CD4-positive, alpha-beta T cell treated with Interleukin-2 at 100 ng/mL for 4 hours (primary cell): Measurements from ENCODE around the gene CPEB2.

ENCODE experiments used
- DNase-seq: peaks from one replicate; pipeline ENCODE4 v3.0.0-alpha.2; 2020; ENCODE audit warnings: low spot score

CPEB2 gene

DNA sequence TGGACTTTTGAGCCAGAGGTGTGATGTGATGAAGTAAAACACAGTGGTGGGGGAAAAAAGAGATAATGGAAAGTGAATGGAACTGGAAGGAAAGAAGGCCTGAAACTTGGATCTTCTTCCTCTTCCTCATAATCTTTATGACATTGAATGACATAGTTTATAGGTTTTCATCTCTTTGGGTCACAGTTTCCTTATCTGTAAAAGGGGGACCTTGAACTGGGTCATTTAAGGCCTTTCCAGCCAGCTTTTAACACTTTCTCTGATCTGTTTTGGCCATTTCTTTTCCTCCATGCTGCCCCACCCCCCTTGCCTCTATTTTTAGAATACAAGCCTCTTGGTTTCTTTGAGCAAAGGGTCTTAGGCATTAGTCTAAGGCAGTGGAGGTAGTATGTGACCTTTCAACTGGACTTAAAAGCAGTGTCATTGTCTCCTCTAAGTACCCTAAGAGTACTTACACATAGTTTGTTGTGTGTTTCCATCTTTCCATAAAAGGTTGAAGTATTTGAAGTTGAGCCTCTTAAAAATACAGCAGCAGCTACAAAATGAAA is 7.8 kb downstream of the CPEB2 start:
- no peak for DNase-seq

DNA sequence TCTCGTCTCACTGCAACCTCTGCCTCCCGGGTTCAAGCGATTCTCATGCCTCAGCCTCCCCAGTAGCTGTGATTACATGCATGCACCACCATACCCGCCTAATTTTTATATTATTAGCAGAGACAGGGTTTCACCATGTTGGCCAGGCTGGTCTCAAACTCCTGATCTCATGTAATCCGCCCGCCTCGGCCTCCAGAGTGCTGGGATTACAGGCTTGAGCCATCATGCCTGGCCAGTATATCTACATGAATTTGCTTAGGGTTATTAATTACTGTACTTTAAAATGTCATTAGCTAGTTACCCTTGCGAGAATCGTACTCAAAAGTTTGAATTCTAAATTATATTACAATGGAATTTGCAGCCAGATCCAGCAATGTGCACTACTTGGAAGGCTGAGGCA is 8.9 kb downstream of the CPEB2 start:
- DNase-seq: no peak

DNA sequence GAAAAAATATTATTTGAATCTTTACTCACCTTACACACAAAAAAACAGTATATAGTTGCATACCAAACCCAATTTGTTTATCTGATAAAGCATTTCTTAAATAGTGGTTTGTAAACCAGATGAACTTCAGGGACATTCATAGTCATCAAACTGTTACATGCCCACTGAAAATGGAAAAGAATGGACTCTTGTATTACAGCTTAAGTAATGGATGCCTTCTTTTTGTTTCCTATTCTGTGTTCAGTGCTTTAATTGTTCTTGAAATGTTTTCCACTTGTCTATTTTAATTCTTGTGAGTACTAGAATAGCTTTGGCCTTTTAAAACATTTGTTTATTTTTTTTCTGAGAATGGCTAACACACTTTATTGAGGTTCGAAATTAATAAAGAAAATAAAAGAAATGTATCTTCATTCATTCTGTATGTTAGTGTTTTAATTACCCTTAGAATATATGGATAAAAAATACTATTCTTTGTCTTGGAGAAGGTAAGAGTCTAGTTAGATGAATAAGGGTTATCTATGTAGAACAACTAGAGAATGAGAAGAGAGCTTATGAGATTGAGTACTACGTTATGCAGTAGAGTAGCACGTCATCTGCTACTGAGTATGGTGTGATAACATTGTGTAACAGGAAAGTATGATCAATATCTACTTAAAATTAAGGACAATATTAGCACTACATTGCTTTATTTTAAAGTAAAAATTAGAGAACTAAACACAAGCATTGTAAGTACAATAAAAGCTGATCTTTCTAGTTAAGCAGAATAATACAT is 9.9 kb downstream of the CPEB2 start:
- no peak for DNase-seq

DNA sequence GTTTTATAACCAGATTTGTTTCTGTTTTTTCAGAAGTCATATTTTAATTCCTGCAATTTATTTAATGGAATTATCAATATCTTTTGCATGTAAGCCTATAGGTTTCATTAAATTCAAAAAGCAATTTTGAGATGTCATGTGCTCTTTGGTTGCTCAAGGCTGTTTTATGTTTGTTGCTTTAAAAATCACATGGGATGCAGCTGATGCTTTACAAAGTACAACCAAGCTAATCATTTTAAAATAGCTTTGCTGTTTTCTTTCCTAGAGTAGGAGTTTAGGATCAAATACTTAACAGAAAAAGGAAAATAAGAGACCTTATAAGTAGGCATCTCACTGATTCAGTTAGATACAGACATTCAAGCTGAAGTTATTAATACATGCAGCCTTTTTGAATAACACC is 11.3 kb downstream of the CPEB2 start:
- DNase-seq: no peak

DNA sequence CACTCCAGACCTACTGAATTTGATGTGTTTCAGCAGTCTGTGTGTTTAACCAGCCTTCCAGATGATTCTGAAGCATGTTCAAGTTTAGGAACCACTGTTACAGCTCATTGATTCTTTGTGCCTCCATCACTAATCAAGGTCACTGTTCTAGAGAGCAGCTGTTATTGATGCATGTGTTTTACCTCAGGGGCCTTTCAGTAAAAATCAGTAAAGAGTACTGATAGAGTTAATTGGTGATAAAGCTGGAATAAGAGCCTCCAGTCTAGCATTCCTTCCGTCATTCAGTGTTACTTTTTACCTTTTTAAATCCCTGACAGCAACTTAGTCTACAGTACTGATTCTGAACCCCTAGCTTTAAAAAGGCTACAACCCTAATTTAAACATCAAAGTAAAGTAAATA is 12.9 kb downstream of the CPEB2 start:
- DNase-seq: no peak

DNA sequence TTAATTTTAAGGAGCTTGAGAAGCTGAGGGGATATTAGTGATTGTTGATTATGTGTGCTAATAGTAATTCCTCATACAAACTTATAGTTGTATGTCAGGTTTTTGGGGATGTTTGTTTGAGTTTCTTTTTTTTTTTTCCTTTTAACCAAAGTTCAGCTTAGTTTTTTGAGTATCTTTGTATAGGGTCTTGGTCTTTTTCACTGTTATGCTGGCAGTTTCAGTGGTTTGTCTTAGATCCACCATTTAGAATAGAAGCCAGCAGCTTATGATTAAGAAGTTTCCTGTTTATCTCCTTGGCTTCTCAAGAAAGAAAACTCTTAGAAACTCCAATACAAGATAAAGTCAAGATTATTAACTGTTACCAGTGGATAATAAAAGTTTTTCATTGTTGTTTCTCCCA is 16.1 kb downstream of the CPEB2 start:
- DNase-seq: no peak

DNA sequence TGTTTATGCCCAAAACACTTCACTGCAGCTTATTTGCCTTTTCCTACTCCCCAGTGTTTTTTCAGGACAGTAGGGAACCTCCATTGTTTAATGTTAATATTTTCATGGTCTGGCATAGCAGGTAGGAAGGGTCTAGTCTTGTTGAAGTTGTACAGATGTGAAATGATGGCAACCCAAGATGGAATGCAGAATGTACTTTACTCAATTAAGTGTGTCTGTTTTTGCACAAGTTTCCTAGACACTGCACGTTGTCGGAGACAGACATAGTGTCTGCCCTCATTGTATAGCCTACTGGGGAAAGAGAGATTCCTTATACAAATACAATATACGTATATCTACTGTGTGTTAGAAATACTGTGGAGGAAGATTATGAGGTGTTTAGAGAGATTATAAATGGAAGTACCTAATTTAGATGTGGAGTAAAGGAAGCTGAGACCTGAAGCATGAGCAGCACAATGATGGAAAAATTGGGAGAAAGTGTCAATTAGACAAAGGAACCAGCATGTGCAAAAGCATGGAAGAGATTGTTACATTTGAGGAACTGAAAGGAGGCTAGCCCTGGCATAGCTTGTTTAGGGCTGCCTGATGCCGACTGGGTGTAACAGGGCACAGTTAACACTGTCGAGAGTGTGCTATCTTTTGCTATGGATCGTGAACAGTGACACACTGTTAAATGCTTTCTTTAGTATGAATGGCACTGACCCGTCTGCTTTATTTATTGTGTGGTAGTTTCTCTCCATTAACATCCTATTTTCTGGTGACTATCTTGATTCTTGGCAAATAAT is 18.4 kb downstream of the CPEB2 start:
- DNase-seq: no peak

DNA sequence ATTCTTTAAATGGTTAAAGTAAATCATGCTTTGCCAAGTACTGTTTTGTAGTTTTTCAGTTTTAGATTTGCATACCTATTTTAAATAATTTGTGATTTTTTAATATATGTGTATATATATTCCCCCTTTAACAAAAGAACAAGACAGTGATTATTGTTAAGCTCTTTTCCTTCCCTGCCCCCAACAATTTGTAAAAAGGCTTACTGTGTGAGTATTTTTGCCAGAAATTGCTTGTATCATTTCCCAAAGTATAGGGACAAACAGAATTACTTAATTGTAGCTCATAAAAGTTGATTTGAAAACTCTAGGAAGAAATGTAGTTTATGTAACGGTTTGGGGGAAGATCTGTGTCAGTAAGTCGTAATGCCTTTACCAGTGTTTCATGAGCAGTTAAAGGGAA is 19.0 kb downstream of the CPEB2 start:
- DNase-seq: no peak

DNA sequence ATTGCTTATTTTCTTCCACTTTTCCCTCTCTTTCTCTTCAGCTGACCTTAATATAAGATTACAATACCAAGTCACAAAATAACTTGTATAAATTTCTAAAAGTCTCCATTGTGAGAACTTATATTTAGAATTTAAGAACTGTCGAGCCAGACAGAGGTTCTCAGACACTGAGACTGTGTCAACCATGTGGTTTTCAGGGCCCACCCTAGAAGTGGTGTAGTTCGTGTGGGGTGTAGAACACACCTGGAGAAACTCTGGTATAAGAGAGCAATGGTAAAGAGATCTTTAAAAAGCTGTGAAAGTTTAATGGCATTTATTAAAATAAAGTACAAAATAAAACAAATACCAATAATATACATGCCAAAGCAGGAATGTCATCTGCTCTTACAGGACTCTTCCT is 19.7 kb downstream of the CPEB2 start:
- DNase-seq: no peak

DNA sequence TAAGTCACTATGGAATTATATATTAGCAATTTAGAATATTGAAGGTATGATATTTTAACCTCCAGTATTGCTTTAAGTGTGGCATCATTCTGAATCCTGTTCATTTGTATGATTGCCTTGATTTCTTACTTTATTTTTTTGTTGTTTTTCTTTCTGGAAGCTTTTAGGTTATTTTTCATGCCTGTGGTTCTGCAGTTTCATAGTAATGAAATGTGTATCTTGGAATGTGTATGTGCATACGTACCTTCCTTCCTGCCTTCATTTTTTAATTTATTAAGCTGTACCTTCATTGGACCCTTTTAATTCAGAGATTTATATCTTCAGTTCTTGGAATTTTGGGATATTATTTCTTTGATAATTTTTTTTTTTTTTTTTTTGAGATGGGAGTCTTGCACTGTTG is 22.1 kb downstream of the CPEB2 start:
- DNase-seq: no peak

DNA sequence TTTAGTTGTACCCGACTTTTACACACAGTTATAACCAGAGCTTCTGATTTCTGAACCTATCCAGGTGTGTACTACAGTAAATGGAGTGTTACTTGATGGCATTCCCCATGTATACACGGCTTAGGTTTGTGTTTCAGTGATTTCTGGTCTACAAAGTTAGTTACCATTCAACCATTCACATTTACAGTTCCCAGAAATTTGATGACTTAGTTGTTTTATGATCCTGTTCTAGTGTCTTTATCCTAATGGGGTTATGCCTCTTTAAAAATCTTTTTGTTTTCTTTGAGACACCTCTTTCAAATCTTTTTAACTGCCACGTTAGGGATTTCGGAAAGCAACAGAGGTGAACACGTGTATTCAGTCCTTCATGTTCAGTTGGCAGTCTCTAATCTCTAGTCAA is 23.4 kb downstream of the CPEB2 start:
- no peak for DNase-seq

DNA sequence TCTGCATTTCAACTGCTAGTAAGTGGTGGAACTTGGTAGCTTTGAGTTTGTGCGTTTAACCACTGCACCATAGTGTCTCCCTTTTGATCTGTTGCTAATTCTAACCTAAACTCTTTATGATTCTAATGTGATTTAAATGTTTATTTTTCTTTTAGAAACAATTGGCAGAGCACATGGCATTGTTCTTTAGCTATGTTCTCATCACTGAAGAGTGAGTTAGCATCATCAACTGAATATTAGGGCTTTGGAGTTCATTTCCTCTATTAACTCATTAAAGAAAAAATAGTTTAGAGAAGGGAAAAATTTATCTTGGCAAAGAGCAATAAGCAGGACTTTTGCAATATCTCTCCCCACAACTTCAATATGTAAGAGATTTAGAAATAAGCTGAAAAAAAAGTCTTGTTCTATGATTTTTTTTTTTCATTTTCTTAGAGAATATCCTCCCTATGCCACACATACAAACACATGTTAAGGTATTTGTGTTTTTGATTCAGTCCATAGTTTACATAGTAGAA is 25.7 kb downstream of the CPEB2 start:
- no peak for DNase-seq

DNA sequence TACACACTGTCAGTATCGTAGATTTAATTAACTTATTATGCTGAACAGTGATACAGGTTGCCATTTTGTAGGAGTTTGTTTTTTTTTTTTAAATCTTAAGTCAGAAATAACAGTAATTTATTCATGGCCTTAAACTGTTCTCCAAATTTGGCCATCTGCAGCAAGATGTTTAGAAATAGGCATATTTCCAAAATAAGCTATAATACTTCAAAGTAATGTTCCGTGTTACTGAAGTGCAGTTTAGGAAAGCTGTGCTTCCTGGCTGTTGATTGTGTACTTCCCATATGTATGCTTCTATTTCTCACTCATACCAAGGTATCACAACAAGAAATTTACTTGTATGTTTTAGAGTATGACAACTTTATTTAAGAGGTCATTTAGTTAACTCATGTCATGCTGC is 28.9 kb downstream of the CPEB2 start:
- DNase-seq: no peak

DNA sequence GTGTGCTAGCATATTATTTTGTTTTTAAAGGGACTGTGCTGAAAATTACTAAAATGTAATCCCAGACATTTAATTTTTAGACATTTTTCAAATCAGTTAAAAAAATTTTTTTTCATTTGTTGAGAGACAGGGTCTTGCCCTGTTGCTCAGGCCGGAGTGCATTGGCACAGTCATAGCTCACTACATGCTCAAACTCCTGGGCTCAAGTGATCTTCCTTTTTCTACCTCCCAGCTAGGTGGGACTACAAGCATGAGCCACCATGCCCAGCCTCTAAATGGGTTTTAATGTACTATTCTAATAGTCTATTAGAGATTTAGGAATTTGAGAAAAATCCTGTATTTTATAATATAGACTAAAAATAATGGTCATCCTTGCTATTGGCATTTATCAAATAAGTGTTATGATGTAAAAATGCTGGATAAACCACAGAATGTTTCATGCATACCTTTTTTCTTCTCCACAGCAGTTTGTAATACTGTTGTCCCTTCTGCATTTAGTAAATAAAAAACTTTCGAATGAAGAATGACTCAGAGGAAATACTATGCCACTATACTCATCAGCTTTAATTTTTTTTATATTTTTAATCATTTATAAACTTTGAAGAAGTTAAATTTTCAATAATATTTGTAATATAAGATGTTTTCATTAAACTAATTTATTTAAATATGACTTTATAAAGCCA is 29.9 kb downstream of the CPEB2 start:
- no peak for DNase-seq

DNA sequence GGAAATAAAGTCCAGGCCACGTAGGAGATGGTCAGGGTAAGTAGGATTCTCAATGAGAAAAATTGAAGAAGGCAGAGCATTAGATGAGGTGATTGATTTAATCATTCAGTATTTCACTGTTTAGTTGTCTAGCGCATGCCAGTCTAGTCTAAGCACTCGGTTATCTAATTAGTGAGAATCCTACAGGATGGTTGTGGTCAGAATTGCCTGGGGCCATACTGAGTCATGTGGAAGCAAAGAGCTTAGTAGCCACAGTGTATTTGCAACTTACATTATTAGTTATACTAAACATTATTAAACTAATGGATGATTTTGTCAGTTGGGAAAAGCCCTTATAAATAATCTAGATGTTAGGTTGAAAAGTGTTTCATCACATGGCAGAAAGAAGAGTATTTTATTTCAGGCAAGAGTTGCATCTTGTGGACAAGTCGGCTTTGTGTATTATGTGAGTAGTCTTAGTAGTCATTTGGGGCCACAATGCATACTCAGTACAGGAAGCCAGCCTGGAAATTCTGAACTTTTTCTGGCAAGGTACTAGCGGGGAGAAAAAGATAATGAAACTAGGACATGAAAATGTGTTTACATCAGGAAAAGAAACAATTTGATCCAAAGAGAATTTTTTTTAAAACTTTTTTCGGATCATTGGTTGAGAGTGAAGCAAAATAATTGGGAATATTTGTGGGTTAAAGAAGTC is 31.9 kb downstream of the CPEB2 start:
- no peak for DNase-seq

DNA sequence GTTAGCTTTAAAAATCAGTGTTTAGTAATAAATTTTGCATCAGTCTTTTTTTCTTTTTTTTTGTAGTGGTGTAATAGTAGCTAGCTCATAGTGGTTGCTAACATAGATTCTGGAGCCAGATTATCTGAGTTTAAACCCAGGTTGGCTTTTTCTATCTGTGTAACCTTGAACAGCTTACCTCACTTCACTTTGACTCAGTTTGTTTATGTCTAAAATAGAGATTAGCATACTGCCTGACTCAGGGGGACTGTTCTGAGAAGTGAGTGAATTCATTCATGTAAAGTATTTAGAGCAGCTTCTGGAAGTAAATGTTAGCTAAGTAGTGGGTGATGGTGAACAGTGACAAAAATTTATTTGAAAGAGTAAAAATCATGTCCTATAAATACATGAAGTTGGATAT is 32.9 kb downstream of the CPEB2 start:
- DNase-seq: no peak

DNA sequence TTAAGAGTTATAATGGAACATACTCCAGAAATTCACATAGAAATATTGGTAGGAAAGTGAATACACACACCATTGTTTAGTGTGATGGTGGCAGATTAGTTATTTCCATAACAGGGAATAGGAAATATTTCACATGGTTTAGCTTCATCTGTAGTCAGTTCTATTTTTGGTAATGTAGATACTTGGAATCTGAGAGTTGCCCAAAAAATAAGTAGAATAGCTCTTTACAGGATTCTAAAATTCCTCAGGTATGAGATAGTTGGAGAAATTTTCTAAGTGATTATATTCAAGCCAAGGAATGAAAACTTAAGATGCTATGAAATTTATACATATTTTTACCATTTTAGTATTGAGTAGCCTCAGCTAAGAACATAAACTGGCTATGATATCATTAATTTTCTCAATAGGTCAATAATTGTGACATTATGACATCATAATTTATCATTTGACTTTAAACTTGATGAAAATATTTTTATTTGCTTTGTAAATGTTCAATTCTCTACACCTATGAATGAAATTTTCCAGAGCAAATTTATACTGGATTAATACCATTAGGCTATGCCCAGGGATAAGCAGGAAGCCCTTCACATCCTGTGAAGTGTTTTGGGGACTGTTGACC is 35.8 kb downstream of the CPEB2 start:
- DNase-seq: no peak

DNA sequence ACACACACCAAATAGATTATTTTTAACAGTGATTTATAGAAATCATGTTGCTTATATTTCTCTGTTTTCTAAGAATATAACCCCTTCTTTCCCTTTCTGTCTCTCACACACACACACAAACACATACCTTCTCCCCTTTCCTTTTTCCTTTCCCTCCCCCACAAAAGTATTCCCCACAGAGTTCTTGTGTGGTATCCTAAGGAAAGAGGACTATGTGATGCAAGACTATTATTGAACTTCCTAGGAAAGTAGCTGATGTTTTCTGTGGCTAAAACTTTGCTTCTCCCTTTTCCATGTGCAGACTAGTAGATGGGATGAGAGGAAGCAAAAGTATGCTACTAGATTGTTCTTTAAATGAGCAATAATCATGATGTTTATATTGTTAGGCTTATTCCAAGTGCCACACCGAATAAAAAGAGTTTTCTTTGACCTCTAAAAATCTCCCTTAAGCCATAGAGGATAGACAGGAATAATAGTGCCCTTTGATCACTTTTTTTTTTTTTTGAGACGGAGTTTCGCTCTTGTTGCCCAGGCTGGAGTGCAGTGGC is 38.7 kb downstream of the CPEB2 start:
- no peak for DNase-seq

DNA sequence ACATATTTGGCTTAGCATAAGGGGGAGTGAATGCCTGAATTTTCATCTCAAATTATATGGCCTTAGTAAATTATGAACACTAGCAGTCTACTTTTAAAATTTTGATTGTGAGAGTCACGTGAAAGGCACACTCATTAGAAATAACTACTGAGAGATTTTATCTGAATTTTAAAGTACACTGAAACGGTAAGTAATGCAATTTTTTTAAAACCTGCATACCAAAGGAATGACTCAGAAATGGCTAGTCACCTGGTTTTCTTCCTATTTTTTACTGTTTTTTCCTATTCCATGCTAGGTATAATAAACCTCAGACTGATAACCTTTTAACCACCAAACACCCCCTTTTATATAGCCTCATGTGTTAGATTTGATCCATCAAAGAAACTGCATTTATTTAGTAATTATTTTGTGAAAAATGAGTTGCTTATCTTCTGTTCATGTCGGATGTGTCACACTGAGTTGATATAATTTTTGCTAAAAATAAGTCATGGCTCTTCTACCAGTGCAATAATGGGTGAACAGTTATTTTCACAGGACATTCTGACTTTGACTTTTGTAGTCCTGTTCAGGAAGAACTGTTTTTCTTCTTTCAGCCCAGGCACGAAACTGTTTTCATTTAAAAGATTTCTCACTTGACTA is 40.4 kb downstream of the CPEB2 start:
- DNase-seq: no peak

DNA sequence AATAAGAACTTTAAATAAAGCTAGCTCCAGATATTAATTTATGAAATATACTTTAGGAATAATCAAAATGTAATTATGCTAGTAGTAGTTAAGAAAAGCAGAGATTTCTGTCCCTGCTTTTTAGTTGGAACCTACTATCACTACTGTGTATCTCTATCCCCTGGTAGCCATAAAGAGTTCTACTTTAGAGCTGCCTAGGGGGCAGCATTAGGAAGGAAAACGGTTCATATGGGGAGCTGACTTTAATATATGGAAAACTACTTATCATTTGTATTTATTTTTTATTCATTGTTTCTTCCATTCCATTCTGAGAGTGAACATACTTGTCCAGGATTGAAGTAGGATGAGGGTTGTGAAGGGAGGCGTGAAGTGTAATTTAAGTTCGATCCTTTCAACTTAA is 40.9 kb downstream of the CPEB2 start:
- DNase-seq: no peak

DNA sequence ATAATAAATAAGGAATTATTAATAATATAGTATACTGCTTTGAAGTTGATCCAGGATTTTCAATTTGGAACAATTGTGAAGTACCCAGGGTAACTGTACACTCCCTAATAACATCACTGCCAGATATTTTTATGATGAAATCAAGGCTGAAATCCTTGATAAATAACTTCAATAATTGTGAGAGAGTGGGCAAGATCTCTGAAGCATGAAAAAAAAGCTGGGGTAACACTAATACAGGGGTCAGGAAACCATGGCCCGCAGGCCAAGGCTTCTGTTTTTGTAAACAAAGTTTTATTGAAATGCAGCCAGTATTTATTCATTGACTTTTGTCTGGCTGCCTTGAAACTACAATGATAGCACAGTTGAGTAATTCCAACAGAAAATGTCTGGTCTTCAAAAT is 41.6 kb downstream of the CPEB2 start:
- no peak for DNase-seq
